Skeletal muscle tissue (tissue), 4 donors: ENCODE results near the gene MEG3. TPM values are rescaled to one million over a fixed set of nuclear protein-coding genes. Genes with fewer than 3 reads are reported as not detected.
"Not testable (repeated sequence)": the region's sequence is repeated elsewhere in the genome, so short reads cannot be mapped to it uniquely, and the experiment has no call there.

Experiments used
- H3K27ac ChIP-seq: one replicate; pipeline ENCODE4 v1.7.0; 2013; ENCODE audit warnings: mild to moderate bottlenecking, low read depth, low read length, inconsistent platforms
- H3K27me3 ChIP-seq, 3 donors: one replicate each; pipeline ENCODE4 v1.7.0; 2013; ENCODE audit warnings: low read length in 3 of 3; ENCODE audit not compliant: control insufficient read depth in 3 of 3, insufficient read depth in 3 of 3
- H3K36me3 ChIP-seq, 3 donors: one replicate each; pipeline ENCODE4 v1.7.0; 2013; ENCODE audit warnings: low read length in 3 of 3; ENCODE audit not compliant: control insufficient read depth in 3 of 3, insufficient read depth in 3 of 3
- H3K4me1 ChIP-seq, 3 donors: one replicate each; pipeline ENCODE4 v1.7.0; 2013; ENCODE audit warnings: low read length in 3 of 3, mild to moderate bottlenecking in 3 of 3; ENCODE audit not compliant: control insufficient read depth in 3 of 3, insufficient read depth in 3 of 3
- H3K4me3 ChIP-seq, 3 donors: one replicate each; pipeline ENCODE4 v1.7.0; 2013; ENCODE audit warnings: low read length in 3 of 3
- H3K9ac ChIP-seq, 3 donors: one replicate each; pipeline ENCODE4 v1.7.0; 2013; ENCODE audit warnings: low read length in 3 of 3, mild to moderate bottlenecking in 3 of 3, moderate library complexity in 2 of 3, low read depth in 1 of 3
- H3K9me3 ChIP-seq, 3 donors: one replicate each; pipeline ENCODE4 v1.7.0; 2013; ENCODE audit warnings: low read length in 3 of 3; ENCODE audit not compliant: control insufficient read depth in 3 of 3
- total RNA-seq: library from RNA; depleted of rRNA; stranded (reverse); fragments of >200 nt; gene quantifications from one replicate; pipeline ENCODE4 v1.2.3, GENCODE V29; 2014
- donor health status: Osteomylitis.

Gene MEG3
- total RNA-seq, 1 donor from 2014 or later: 587 TPM

GRCh38 chr14:100810861-100811461 is 15.0 kb upstream of the MEG3 start:
- no peaks in the 10 kb centered on the region for H3K4me1 ChIP-seq
- H3K4me3 ChIP-seq: no peak overlapping the region
- H3K36me3 ChIP-seq: no peaks in the 10 kb centered on the region
- no peak overlapping the region for H3K27ac ChIP-seq
- peaks cover 0 to 48% (median 28%) of the 10 kb centered on the region in 3 donors for H3K27me3 ChIP-seq
- peaks cover 0 to 10% (median 6%) of the 10 kb centered on the region in 3 donors for H3K9me3 ChIP-seq
- H3K9ac ChIP-seq: no peak overlapping the region

- Histone ChIP-seq H3K4me1 (no peaks in the 10 kb centered on the region), H3K4me3 (no peak overlapping the region), H3K27ac (no peak overlapping the region), H3K9ac (no peak overlapping the region), H3K9me3 (peaks cover 0 to 6% (median under 1%) of the 10 kb centered on the region in 3 donors), H3K36me3 (no peaks in the 10 kb centered on the region), H3K27me3 (peaks cover 0 to 41% (median 28%) of the 10 kb centered on the region in 3 donors)
Observed at GRCh38 chr14:100813291-100813690, 12.6 kb upstream of the MEG3 start.

- no peaks in the 10 kb centered on the region for H3K9me3 ChIP-seq
- H3K27ac ChIP-seq: no peak overlapping the region
- no peaks in the 10 kb centered on the region for H3K36me3 ChIP-seq
- no peaks in the 10 kb centered on the region for H3K4me1 ChIP-seq
- no peak overlapping the region for H3K4me3 ChIP-seq
- no peak overlapping the region for H3K9ac ChIP-seq
- peaks cover 0 to 26% (median 18%) of the 10 kb centered on the region in 3 donors for H3K27me3 ChIP-seq
Observed at GRCh38 chr14:100815478-100816285, 10.2 kb upstream of the MEG3 start.

- H3K27ac ChIP-seq: no peak overlapping the region
Observed at GRCh38 chr14:100816286-100816949, 9.5 kb upstream of the MEG3 start.

GRCh38 chr14:100816950-100817901 is 8.7 kb upstream of the MEG3 start:
- no peaks in the 10 kb centered on the region for H3K9me3 ChIP-seq
- no peaks in the 10 kb centered on the region for H3K4me1 ChIP-seq
- no peak overlapping the region for H3K4me3 ChIP-seq

More at GRCh38 chr14:100816286-100816949, 9.5 kb upstream of the MEG3 start:
- H3K4me3 ChIP-seq: no peak overlapping the region
- H3K9ac ChIP-seq: no peak overlapping the region
- H3K4me1 ChIP-seq: no peaks in the 10 kb centered on the region
- H3K9me3 ChIP-seq: no peaks in the 10 kb centered on the region
- no peaks in the 10 kb centered on the region for H3K36me3 ChIP-seq
- H3K27me3 ChIP-seq: peaks cover 0 to 19% (median 12%) of the 10 kb centered on the region in 3 donors

GRCh38 chr14:100818221-100818699 is 7.7 kb upstream of the MEG3 start:
- Histone ChIP-seq H3K9ac (no peak overlapping the region), H3K36me3 (no peaks in the 10 kb centered on the region), H3K9me3 (no peaks in the 10 kb centered on the region), H3K27ac (no peak overlapping the region), H3K27me3 (peaks cover 0 to 20% (median 12%) of the 10 kb centered on the region in 3 donors), H3K4me1 (peaks cover 0 to 4% (median 0%) of the 10 kb centered on the region in 3 donors), H3K4me3 (no peak overlapping the region)

More at GRCh38 chr14:100816950-100817901, 8.7 kb upstream of the MEG3 start:
- H3K9ac ChIP-seq: no peak overlapping the region
- H3K27ac ChIP-seq: no peak overlapping the region
- H3K36me3 ChIP-seq: no peaks in the 10 kb centered on the region
- H3K27me3 ChIP-seq: peaks cover 0 to 20% (median 9%) of the 10 kb centered on the region in 3 donors

GRCh38 chr14:100818923-100819322 is 7.0 kb upstream of the MEG3 start:
- H3K9ac ChIP-seq, H3K4me1 ChIP-seq, H3K36me3 ChIP-seq, H3K27ac ChIP-seq, H3K4me3 ChIP-seq, H3K9me3 ChIP-seq: not testable (repeated sequence)
- peaks cover 0 to 15% (median 14%) of the 10 kb centered on the region in 3 donors for H3K27me3 ChIP-seq

- H3K4me1 ChIP-seq: peaks cover 0 to 4% (median 0%) of the 10 kb centered on the region in 3 donors
- H3K27me3 ChIP-seq: peaks cover 1 to 16% (median 12%) of the 10 kb centered on the region in 3 donors
- H3K36me3 ChIP-seq: no peaks in the 10 kb centered on the region
- H3K4me3 ChIP-seq: no peak overlapping the region
- H3K9me3 ChIP-seq: no peaks in the 10 kb centered on the region
- no peak overlapping the region for H3K9ac ChIP-seq
- no peak overlapping the region for H3K27ac ChIP-seq
Observed at GRCh38 chr14:100819453-100819828, 6.5 kb upstream of the MEG3 start.

- peaks cover 5 to 16% (median 10%) of the 10 kb centered on the region in 3 donors for H3K27me3 ChIP-seq
- H3K4me3 ChIP-seq: no peak overlapping the region
- H3K36me3 ChIP-seq: no peaks in the 10 kb centered on the region
- H3K4me1 ChIP-seq: peaks cover 0 to 4% (median 0%) of the 10 kb centered on the region in 3 donors
- no peak overlapping the region for H3K9ac ChIP-seq
- H3K9me3 ChIP-seq: no peaks in the 10 kb centered on the region
- no peak overlapping the region for H3K27ac ChIP-seq
Observed at GRCh38 chr14:100819829-100820475, 6.0 kb upstream of the MEG3 start.
